Psoas muscle (tissue), 8 donors: ENCODE data around the gene TNIK. TPM values are rescaled to one million over a fixed set of nuclear protein-coding genes. Genes with fewer than 3 reads are reported as not detected.

Experiments
- ATAC-seq, 4 donors: fragments of 200-7000 bp; cut with Tn5 transposase; one replicate each; pipeline ENCODE4 v1.9.1; 2020; ENCODE audit warnings: moderate library complexity in 3 of 4, mild to moderate bottlenecking in 2 of 4
- DNase-seq, 2 donors: peaks; one replicate each; pipeline ENCODE4 v3.0.0-alpha.2; 2020
- H3K27ac ChIP-seq: fragments of 200-600 bp; one replicate; pipeline ENCODE4 v1.8.0; 2022
- H3K27me3 ChIP-seq, 3 donors: fragments of 200-600 bp in 1 of 3; one replicate each; pipeline versions ENCODE4 v1.6.1 to v1.8.0; 2013 to 2022; ENCODE audit warnings: low read length in 2 of 3, mild to moderate bottlenecking in 2 of 3, moderate library complexity in 1 of 3; ENCODE audit not compliant: insufficient read depth in 3 of 3
- H3K36me3 ChIP-seq, 2 donors: fragments of 200-600 bp in 1 of 2; one replicate each; pipeline versions ENCODE4 v1.6.1 to v1.8.0; 2013 to 2022; ENCODE audit warnings: low read depth in 1 of 2, mild to moderate bottlenecking in 1 of 2, moderate library complexity in 1 of 2; ENCODE audit not compliant: insufficient read depth in 1 of 2
- H3K4me1 ChIP-seq: fragments of 200-600 bp; one replicate; pipeline ENCODE4 v1.8.0; 2022
- H3K4me3 ChIP-seq: fragments of 200-600 bp; one replicate; pipeline ENCODE4 v1.8.0; 2022; ENCODE audit warnings: mild to moderate bottlenecking
- H3K9me3 ChIP-seq: fragments of 200-600 bp; one replicate; pipeline ENCODE4 v1.8.0; 2022
- CTCF ChIP-seq: fragments of 200-600 bp; IDR thresholded peaks from one replicate; pipeline ENCODE4 v1.8.0; 2022; ENCODE audit warnings: antibody characterized with exemption
- WGBS, 3 donors: extraction: QIAGEN DNeasy Blood & Tissue Kit; methylation state at CpG; one replicate each; pipeline versions ENCODE4 v1.1.6 to v1.1.7; 2013; 5-methylcytosine and 5-hydroxymethylcytosine counted together
- intact Hi-C, 2 donors: fragments of 100-400 bp; cut with DNase I; formaldehyde crosslinking; loops; one replicate each; pipeline versions ENCODE4 v1.11.0 to v1.14.2; 2022
- polyA plus RNA-seq, 3 donors: library from polyadenylated mRNA; stranded (reverse); fragments of 200-250 nt; gene quantifications; one replicate each; pipeline ENCODE4 v1.2.3, GENCODE V29; 2013
- total RNA-seq, 4 donors: library from RNA; stranded (reverse); fragmentation: NEBNext Ultra II Directional in 2 of 4; extraction: Animal tissue kit (Norgen Biotek cat#: 25700) in 2 of 4; gene quantifications; one replicate each; pipeline versions ENCODE4 v1.2.1 to v1.2.4, GENCODE V29; 2021 to 2023
- donor health status: healthy with polysubstance abuse.
- donor health status: DM: no; HTN: no; CAD: no; lungs with moderate emphysema.
- donor health status: Bipolar disorder and iron deficiency.
- donor health status: healthy.
- donor health status: DM: yes; HTN: yes; CAD: no.
- donor health status: DM: no; HTN: no; CAD: no.
- donor health status: DM: no; HTN: no; CAD: no.
- donor health status: DM: yes; HTN: yes; CAD: no.

The TNIK gene
- total and polyA plus RNA-seq, 7 donors: 9.9 to 32.4 (median 12.5) TPM

GRCh38 chr3:171380711-171381425, 79.3 kb downstream of the TNIK start:
- DNase-seq (no peak), ATAC-seq (no peak)
- Histone ChIP-seq H3K4me1 (peaks cover 55% of the 10 kb centered on the region), H3K4me3 (no peak overlapping the region), H3K27ac (no peak overlapping the region), H3K27me3 (no peaks in the 10 kb centered on the region), H3K9me3 (no peaks in the 10 kb centered on the region), H3K36me3 (no peaks in the 10 kb centered on the region)
- WGBS, 3 donors: 22 to 42% (median 30%) methylated on average over 3 of the region's 3 CpGs
- no peak for TF ChIP-seq CTCF
- intact Hi-C loops: loop anchor here in 1 of 2 donors (5.0 kb wide), 1 partner anchor 44 kb away; no protein-coding TSS in a partner anchor

GRCh38 chr3:171379961-171380483, 80.2 kb downstream of the TNIK start:
- H3K4me1 ChIP-seq: peaks cover 61% of the 10 kb centered on the region
- intact Hi-C loops: loop anchor here in 1 of 2 donors (5.0 kb wide), 1 partner anchor 43 kb away; no protein-coding TSS in a partner anchor
- DNase-seq: no peak

GRCh38 chr3:171379281-171379680, 80.9 kb downstream of the TNIK start:
- H3K27ac ChIP-seq: no peak overlapping the region
- no peaks in the 10 kb centered on the region for H3K27me3 ChIP-seq
- no peaks in the 10 kb centered on the region for H3K36me3 ChIP-seq
- 17 to 29% (median 20%) methylated on average over 1 of the region's 1 CpG for WGBS, 3 donors
- no peak for TF ChIP-seq CTCF
- no peaks in the 10 kb centered on the region for H3K9me3 ChIP-seq
- no peak for ATAC-seq
- no peak for DNase-seq
- H3K4me3 ChIP-seq: no peak overlapping the region
- H3K4me1 ChIP-seq: peaks cover 63% of the 10 kb centered on the region
- intact Hi-C loops: no loop called here

More at GRCh38 chr3:171379961-171380483, 80.2 kb downstream of the TNIK start:
- ATAC-seq: no peak
- Histone ChIP-seq H3K27ac (no peak overlapping the region), H3K27me3 (no peaks in the 10 kb centered on the region), H3K36me3 (no peaks in the 10 kb centered on the region), H3K9me3 (no peaks in the 10 kb centered on the region), H3K4me3 (no peak overlapping the region)
- WGBS, 3 donors: 72 to 79% (median 76%) methylated on average over 8 of the region's 8 CpGs
- TF ChIP-seq CTCF: no peak

GRCh38 chr3:171378586-171378985, 81.6 kb downstream of the TNIK start:
- ATAC-seq (no peak), DNase-seq (no peak)
- peaks cover 59% of the 10 kb centered on the region for H3K4me1 ChIP-seq
- TF ChIP-seq CTCF: no peak
- no peak overlapping the region for H3K27ac ChIP-seq
- 94 to 97% (median 97%) methylated on average over 5 of the region's 5 CpGs for WGBS, 3 donors
- no peaks in the 10 kb centered on the region for H3K9me3 ChIP-seq
- no peak overlapping the region for H3K4me3 ChIP-seq
- intact Hi-C loops: no loop called here
- H3K27me3 ChIP-seq: no peaks in the 10 kb centered on the region
- H3K36me3 ChIP-seq: no peaks in the 10 kb centered on the region
